Hepatocyte (in vitro differentiated cells): Measurements from ENCODE around the gene MAP3K21.

Source experiments
- EZH2 ChIP-seq: fragments of 200-600 bp; sonication (generic); IDR thresholded peaks from 2 replicates; pipeline ENCODE4 v1.6.1; 2016; ENCODE audit warnings: antibody characterized with exemption, mild to moderate bottlenecking, borderline replicate concordance
- EZH2phosphoT487 ChIP-seq: fragments of 200-600 bp; sonication (generic); IDR thresholded peaks from one replicate; pipeline ENCODE4 v1.6.1; 2018; ENCODE audit warnings: antibody characterized with exemption, mild to moderate bottlenecking, low read depth, moderate library complexity; ENCODE audit not compliant: unreplicated experiment, severe bottlenecking
- TF ChIP-seq, protein P1 (sequence below): fragments of 200-600 bp; sonication (generic); IDR thresholded peaks from 2 replicates; pipeline ENCODE4 v1.5.1; 2016; ENCODE audit warnings: antibody characterized with exemption, mild to moderate bottlenecking; ENCODE audit not compliant: poor library complexity

DNA sequence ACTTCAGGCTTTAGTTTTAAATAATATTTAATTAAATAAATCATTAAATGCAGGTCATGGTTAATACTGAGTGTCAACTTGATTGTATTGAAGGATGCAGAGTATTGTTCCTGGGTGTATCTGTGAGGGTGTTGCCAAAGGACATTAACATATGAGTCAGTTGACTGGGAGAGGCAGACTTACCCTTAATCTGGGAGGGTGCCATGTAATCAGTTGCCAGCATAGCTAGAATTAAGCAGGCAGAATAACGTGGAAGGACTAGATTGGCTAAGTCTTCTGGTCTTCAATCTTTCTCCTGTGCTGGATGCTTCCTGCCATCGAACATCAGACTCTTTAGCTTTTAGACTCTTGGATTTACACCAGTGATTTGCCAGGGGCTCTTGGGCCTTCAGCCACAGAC, 85.3 kb downstream of the MAP3K21 start:
- TF ChIP-seq, protein P1, sequence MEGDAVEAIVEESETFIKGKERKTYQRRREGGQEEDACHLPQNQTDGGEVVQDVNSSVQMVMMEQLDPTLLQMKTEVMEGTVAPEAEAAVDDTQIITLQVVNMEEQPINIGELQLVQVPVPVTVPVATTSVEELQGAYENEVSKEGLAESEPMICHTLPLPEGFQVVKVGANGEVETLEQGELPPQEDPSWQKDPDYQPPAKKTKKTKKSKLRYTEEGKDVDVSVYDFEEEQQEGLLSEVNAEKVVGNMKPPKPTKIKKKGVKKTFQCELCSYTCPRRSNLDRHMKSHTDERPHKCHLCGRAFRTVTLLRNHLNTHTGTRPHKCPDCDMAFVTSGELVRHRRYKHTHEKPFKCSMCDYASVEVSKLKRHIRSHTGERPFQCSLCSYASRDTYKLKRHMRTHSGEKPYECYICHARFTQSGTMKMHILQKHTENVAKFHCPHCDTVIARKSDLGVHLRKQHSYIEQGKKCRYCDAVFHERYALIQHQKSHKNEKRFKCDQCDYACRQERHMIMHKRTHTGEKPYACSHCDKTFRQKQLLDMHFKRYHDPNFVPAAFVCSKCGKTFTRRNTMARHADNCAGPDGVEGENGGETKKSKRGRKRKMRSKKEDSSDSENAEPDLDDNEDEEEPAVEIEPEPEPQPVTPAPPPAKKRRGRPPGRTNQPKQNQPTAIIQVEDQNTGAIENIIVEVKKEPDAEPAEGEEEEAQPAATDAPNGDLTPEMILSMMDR: no peak
- no peak for TF ChIP-seq EZH2
- no peak for TF ChIP-seq EZH2phosphoT487
